A549 (cell line): ENCODE results near the gene AQP10. TPM values are rescaled to one million over a fixed set of nuclear protein-coding genes. Genes with fewer than 3 reads are reported as not detected.
"Not testable (repeated sequence)": the region's sequence is repeated elsewhere in the genome, so short reads cannot be mapped to it uniquely, and the experiment has no call there.

Experiments used
- ATAC-seq, 2 experiments: fragments of 200-7000 bp in 1 of 2; fragments of >200 bp in 1 of 2; cut with Nextera tagmentation in 1 of 2; cut with Tn5 transposase in 1 of 2; 3 replicates each; pipeline versions ENCODE4 v1.8.0 to v1.9.1; 2018 to 2020; ENCODE audit warnings: mild to moderate bottlenecking in 1 of 2, moderate library complexity in 1 of 2
- CTCF ChIA-PET: fragments of 300-600 bp; sonication (Branson Sonifier 250); formaldehyde crosslinking; extraction: SDS; loops from one replicate; lab custom pipeline; 2021; ENCODE audit warnings: antibody characterized with exemption, inconsistent platforms; lab: Yijun Ruan, JAX
- POLR2A ChIA-PET: fragments of 350-600 bp; formaldehyde crosslinking; extraction: SDS; loops from one replicate; lab custom pipeline; 2021; ENCODE audit warnings: antibody characterized with exemption, inconsistent platforms; lab: Yijun Ruan, JAX
- DNase-seq, 2 experiments: peaks; one replicate each; pipeline versions ENCODE4 v3.0.0 to v3.0.0-alpha.2; 2011 to 2016; ENCODE audit warnings: low read depth in 1 of 2, low spot score in 1 of 2
- FAIRE-seq: peaks from 2 replicates; lab custom pipeline; 2011; peaks lifted over from hg19 to GRCh38; lab: Jason Lieb, UNC
- H3K27ac ChIP-seq, 2 experiments: fragments of >200 bp; sonication (Bioruptor Twin); formaldehyde crosslinking; 3 replicates each; pipeline ENCODE4 v1.5.1; 2016 to 2017
- H3K4me1 ChIP-seq: fragments of >200 bp; sonication (Bioruptor Twin); formaldehyde crosslinking; 3 replicates; pipeline ENCODE4 v1.6.1; 2016
- H3K4me2 ChIP-seq: fragments of >200 bp; sonication (Bioruptor Twin); formaldehyde crosslinking; 3 replicates; pipeline ENCODE4 v1.6.1; 2016
- H3K4me3 ChIP-seq: fragments of >200 bp; sonication (Bioruptor Twin); formaldehyde crosslinking; 3 replicates; pipeline ENCODE4 v1.5.1; 2016
- H3K9me3 ChIP-seq: fragments of >200 bp; sonication (Bioruptor Twin); formaldehyde crosslinking; 3 replicates; pipeline ENCODE4 v1.6.1; 2016
- CHD2 ChIP-seq: fragments of 150-350 bp; IDR thresholded peaks from 2 replicates; pipeline ENCODE4 v1.6.1; 2014; ENCODE audit warnings: low read length; ENCODE audit not compliant: partially characterized antibody
- HOXA7 ChIP-seq: fragments of 250-450 bp; sonication (Bioruptor Pico); IDR thresholded peaks from 2 replicates; pipeline ENCODE4 v1.5.0; 2020; ENCODE audit warnings: mild to moderate bottlenecking, moderate library complexity
- JUN ChIP-seq, 2 experiments: fragments of >200 bp; sonication (Bioruptor Twin); formaldehyde crosslinking; IDR thresholded peaks; 2 replicates in 1 of 2; 3 replicates in 1 of 2; pipeline ENCODE4 v1.6.1; 2016 to 2017
- KDM1A ChIP-seq: fragments of 200-600 bp; sonication (generic); IDR thresholded peaks from 2 replicates; pipeline ENCODE4 v1.6.1; 2016; ENCODE audit warnings: low read depth, mild to moderate bottlenecking
- KDM5A ChIP-seq: fragments of 200-600 bp; sonication (generic); IDR thresholded peaks from 2 replicates; pipeline ENCODE4 v1.6.1; 2016; ENCODE audit warnings: antibody characterized with exemption, mild to moderate bottlenecking
- MAFK ChIP-seq: fragments of 450-650 bp; IDR thresholded peaks from 2 replicates; pipeline ENCODE4 v1.6.1; 2014; ENCODE audit not compliant: partially characterized antibody
- MAZ ChIP-seq: fragments of 150-350 bp; IDR thresholded peaks from 2 replicates; pipeline ENCODE4 v1.6.1; 2014; ENCODE audit warnings: antibody characterized with exemption, low read depth, low read length, borderline replicate concordance
- MYC ChIP-seq: IDR thresholded peaks from 2 replicates; pipeline ENCODE4 v1.6.1; 2012; ENCODE audit warnings: mild to moderate bottlenecking, inconsistent platforms, low read length, improper control_type of control experiment, borderline replicate concordance
- NPAS2 ChIP-seq: fragments of 250-450 bp; sonication (Bioruptor Pico); IDR thresholded peaks from 2 replicates; pipeline ENCODE4 v1.8.0; 2022; ENCODE audit warnings: mild to moderate bottlenecking, moderate library complexity, borderline replicate concordance
- RAD21 ChIP-seq, 2 experiments: fragments of >200 bp in 1 of 2; sonication (Bioruptor Twin) in 1 of 2; formaldehyde crosslinking in 1 of 2; IDR thresholded peaks in 1 of 2; conservative IDR thresholded peaks in 1 of 2; 2 replicates in 1 of 2; 3 replicates in 1 of 2; pipeline ENCODE4 v1.6.1; 2012 to 2018; ENCODE audit warnings: inconsistent platforms in 1 of 2
- RCOR1 ChIP-seq: fragments of 150-350 bp; IDR thresholded peaks from 2 replicates; pipeline ENCODE4 v1.6.1; 2014; ENCODE audit warnings: antibody characterized with exemption, low read length, low read depth
- ZC3H11A ChIP-seq: fragments of 450-650 bp; IDR thresholded peaks from 2 replicates; pipeline ENCODE4 v1.6.1; 2014; ENCODE audit warnings: antibody characterized with exemption, mild to moderate bottlenecking
- ZNF302 ChIP-seq: fragments of 250-450 bp; sonication (Bioruptor Pico); IDR thresholded peaks from 2 replicates; pipeline ENCODE4 v1.9.0; 2021; ENCODE audit warnings: inconsistent platforms, mild to moderate bottlenecking, moderate library complexity
- WGBS: methylation state at CpG from one replicate; pipeline ENCODE4 v1.1.6; 2017; ENCODE audit errors: missing lambda C conversion rate; 5-methylcytosine and 5-hydroxymethylcytosine counted together
- polyA plus RNA-seq, 4 experiments: library from polyadenylated mRNA; depleted of rRNA in 3 of 4; stranded (reverse); fragments of >200 nt; fragmentation: RNase III in 1 of 4; extraction: RNeasy Plus Mini Kit Qiagen cat#74134 plus additional on column Dnase treatment in 1 of 4; gene quantifications; 2 replicates in 3 of 4; 3 replicates in 1 of 4; pipeline ENCODE4 v1.2.3, GENCODE V29; 2011 to 2017
- TF ChIP-seq, protein P1 (sequence below): fragments of 250-450 bp; sonication (Bioruptor Pico); IDR thresholded peaks from 2 replicates; pipeline ENCODE4 v1.5.0; 2021; ENCODE audit warnings: mild to moderate bottlenecking, moderate library complexity, borderline replicate concordance
- TF ChIP-seq, protein P2 (sequence below): IDR thresholded peaks from 2 replicates; pipeline ENCODE4 v1.6.1; 2012; ENCODE audit warnings: low read depth, borderline replicate concordance

Gene AQP10
- polyA plus RNA-seq, 2 of the 4 experiments (the other 2 are of a cell fraction) = not detected

DNA sequence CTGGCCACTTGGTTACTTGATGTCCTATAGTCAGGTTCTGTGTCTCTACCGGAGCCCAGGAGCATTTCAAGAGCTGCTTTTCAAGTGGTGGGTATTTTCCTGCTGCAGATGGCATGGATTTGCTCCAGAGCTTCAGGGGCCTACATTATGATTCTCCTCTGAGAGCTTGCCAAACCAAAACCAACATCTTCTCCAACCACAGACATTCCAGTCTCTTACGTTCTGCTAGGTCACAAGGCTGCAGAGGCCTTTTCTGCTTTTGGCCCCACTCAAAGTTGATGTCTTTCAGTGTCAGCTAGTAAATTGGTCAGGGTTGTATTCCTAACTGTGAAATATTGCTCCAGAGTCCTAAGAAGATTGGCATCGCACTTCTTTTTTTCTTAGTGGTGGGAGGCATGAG is 14.7 kb upstream of the AQP10 start:
- Histone ChIP-seq H3K4me3 (no peak overlapping the region), H3K4me2 (no peak overlapping the region), H3K4me1 (no peaks in the 10 kb centered on the region), H3K9me3 (no peaks in the 10 kb centered on the region), H3K27ac (no peak overlapping the region)
- POLR2A ChIA-PET = no interaction called here
- DNase-seq (no peak), ATAC-seq (no peak), FAIRE-seq (no peak)
- CTCF ChIA-PET = interaction anchor here (1.1 to 2.9 kb wide), 5 partner anchors 18 to 29 kb away, joined by 3 to 12 read pairs (median 9); no protein-coding TSS in a partner anchor
- WGBS = 91% methylated on average over 3 of the region's 3 CpGs
- TF ChIP-seq, protein P1, sequence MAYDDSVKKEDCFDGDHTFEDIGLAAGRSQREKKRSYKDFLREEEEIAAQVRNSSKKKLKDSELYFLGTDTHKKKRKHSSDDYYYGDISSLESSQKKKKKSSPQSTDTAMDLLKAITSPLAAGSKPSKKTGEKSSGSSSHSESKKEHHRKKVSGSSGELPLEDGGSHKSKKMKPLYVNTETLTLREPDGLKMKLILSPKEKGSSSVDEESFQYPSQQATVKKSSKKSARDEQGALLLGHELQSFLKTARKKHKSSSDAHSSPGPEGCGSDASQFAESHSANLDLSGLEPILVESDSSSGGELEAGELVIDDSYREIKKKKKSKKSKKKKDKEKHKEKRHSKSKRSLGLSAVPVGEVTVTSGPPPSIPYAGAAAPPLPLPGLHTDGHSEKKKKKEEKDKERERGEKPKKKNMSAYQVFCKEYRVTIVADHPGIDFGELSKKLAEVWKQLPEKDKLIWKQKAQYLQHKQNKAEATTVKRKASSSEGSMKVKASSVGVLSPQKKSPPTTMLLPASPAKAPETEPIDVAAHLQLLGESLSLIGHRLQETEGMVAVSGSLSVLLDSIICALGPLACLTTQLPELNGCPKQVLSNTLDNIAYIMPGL = no peak
- TF ChIP-seq CHD2 (no peak), RCOR1 (no peak), KDM1A (no peak), ZNF302 (CRISPR knock-in tag) (no peak), MYC (no peak), JUN (IDR thresholded peaks at IDR 0.05) (no peak), NPAS2 (CRISPR knock-in tag) (no peak), MAFK (no peak), HOXA7 (CRISPR knock-in tag) (no peak), KDM5A (no peak), RAD21 (conservative IDR thresholded peaks at IDR 0.05 in 1 of 2, IDR thresholded peaks at IDR 0.05 in 1 of 2) (no peak), ZC3H11A (no peak), MAZ (no peak)
- TF ChIP-seq, protein P2, sequence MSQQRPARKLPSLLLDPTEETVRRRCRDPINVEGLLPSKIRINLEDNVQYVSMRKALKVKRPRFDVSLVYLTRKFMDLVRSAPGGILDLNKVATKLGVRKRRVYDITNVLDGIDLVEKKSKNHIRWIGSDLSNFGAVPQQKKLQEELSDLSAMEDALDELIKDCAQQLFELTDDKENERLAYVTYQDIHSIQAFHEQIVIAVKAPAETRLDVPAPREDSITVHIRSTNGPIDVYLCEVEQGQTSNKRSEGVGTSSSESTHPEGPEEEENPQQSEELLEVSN = no peak

DNA sequence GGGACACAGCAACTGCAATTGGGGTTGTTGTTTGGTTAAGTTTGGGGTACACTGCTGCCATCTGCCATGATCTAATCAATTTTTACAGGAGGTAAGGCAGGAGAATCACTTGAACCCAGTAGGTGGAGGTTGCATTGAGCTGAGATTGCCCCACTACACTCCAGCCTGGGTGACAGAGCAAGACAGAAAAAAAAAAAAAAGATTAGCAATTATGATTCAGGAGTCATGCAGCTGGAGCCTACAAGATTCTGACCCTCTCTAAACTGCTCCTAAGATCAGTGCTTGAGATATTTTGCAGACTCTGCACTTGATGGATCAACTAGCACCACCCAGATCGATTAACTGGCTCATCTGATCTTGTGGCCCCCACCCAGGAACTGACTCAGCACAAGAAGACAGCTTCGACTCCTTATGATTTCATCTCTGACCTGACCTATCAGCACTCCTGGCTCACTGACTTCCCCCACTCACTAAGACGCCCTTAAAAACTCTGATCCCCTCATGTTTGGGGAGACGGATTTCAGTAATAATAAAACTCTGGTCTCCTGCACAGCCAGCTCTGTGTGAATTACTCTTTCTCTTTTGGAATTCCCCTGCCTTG is 13.1 kb upstream of the AQP10 start:
- not testable (repeated sequence) for FAIRE-seq

DNA sequence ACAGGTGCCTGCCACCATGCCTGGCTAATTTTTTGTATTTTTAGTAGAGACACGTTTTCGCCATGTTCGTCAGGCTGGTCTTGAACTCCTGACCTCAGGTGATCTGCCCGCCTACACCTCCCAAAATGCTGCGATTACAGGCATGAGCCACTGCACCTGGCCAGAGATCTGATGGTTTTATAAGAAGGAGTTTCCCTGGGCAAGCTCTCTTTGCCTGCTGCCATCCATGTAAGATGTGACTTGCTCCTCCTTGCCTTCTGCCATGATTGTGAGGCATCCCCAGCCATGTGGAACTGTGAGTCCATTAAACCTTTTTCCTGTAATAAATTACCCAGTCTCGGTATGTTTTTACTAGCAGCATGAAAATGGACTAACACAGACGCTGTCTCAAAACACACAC is 11.8 kb upstream of the AQP10 start:
- H3K27ac ChIP-seq, POLR2A ChIA-PET, H3K4me1 ChIP-seq, DNase-seq, FAIRE-seq, H3K4me2 ChIP-seq, ATAC-seq, H3K9me3 ChIP-seq, H3K4me3 ChIP-seq: not testable (repeated sequence)
- CTCF ChIA-PET = interaction anchor here (0.6 to 2.0 kb wide), 4 partner anchors 11 to 204 kb away, joined by 3 to 4 read pairs (median 3); no protein-coding TSS in a partner anchor
- WGBS = 66% methylated on average over 7 of the region's 7 CpGs

More for the DNA sequence above, 13.1 kb upstream of the AQP10 start:
- POLR2A ChIA-PET, DNase-seq, H3K9me3 ChIP-seq, H3K4me2 ChIP-seq, H3K4me1 ChIP-seq, H3K4me3 ChIP-seq, H3K27ac ChIP-seq, ATAC-seq: not testable (repeated sequence)
- CTCF ChIA-PET = interaction anchor here (2.4 to 2.9 kb wide), 2 partner anchors 17 to 27 kb away, joined by 10 to 12 read pairs; no protein-coding TSS in a partner anchor
- WGBS = 31% methylated on average over 4 of the region's 4 CpGs

DNA sequence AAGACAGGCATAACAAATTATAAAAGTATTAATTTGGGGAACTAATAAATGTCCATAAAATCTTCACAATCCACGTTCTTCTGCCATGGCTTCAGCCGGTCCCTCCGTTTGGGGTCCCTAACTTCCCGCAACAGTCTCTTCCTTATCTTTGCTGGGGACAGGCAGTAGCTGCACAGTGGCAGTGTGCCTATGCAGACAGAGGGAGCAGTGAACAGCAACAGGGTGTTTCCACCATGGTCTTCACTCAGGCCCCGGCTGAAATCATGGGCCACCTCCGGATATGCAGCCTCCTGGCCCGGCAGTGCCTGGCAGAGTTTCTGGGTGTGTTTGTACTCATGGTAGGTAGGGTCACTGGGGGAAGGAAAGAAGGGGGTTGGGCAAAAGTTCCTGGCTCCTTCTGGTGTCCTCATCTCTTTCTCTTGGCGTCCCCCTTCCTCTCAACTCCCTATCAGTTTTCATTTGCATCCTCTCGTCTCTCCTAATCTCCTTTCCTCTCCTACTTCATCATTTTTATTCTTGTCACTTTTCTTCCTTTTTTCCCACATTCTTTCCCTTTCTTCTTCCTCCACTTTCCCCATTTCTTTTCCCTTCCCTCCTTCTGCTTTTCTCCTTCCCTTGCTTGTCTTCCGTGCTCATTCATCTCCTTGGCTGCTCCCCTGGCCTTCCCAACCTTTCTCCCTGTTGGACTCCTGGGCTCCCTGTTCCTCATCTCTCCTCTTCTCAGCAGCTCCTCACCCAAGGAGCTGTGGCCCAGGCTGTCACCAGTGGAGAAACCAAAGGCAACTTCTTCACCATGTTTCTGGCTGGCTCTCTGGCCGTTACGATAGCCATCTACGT is 8.4 kb upstream of the AQP10 start:
- H3K4me1 ChIP-seq, ATAC-seq, POLR2A ChIA-PET, H3K4me3 ChIP-seq, H3K9me3 ChIP-seq, DNase-seq, H3K27ac ChIP-seq, FAIRE-seq, H3K4me2 ChIP-seq: not testable (repeated sequence)
- 66% methylated on average over 13 of the region's 13 CpGs for WGBS
- CTCF ChIA-PET = interaction anchor here (1.0 to 4.0 kb wide), 3 partner anchors 11 to 23 kb away, joined by 3 to 19 read pairs (median 4); partner anchors contain the start of gene ATP8B2
